ENCODE data around the gene LPO.
A peak's percentile ranks its signal among the peaks of the same experiment; 100 is the strongest.

Gene LPO

DNA sequence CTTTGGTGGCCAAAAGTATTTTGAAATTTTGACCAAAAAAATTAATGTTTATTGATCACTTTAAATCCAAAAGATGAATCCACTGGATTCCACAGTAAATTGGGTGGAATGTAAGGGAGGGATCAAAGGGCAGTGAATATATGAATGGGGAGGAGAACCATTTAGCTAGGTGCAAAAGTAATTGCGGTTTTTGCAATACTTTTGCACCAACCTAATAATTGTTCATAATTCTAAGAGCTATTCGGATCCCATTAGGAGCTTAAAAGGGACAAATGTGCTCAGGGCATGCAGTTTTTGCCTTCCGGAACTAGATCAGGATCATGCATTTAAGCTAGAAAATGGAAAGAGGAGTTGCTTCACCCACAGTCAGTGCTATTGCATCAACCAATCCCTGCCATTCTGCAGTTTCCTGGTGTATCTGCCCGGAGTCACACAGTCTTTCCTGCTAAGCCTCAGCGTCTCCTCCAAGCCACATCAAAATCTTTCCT, at the start of gene LPO:
LPO (plus strand) TSS at position 438 of the 488 bp plus-strand sequence. CDS start 4,396 bp downstream, outside the sequence.
- DNase-seq, result no peak

- peak; percentile 77 for DNase-seq
Observed at GRCh38 chr17:58189436-58190146, 48.8 kb upstream of the LPO start.

- peak; percentile 62 for DNase-seq
Observed at GRCh38 chr17:58191241-58191896, 47.0 kb upstream of the LPO start.

DNA sequence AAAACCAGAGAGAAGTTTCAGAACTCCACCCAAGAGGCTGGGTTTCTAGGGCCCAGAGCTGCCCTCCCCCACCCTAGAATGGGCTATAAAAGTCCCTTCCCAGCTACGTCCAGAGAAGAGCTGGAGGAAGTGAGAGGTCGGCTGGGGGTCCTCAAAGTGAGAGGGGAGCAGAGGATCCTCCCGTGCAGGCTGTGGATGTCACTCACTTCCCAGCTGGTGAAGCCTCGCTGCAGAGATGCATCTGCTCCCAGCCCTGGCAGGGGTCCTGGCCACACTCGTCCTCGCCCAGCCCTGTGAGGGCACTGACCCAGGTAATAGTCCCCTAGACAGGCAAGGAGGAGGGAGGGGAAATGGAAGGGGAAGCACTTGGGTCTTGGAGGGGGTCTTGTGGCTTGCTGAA, 45.8 kb upstream of the LPO start, which contains the start of gene EPX:
EPX (plus strand) TSS at position 115 of the 400 bp plus-strand sequence; CDS start at position 236, 121 bp downstream.
- DNase-seq, result no peak

GRCh38 chr17:58193641-58194255, 44.6 kb upstream of the LPO start:
- DNase-seq, result no peak

GRCh38 chr17:58195518-58196123, 42.8 kb upstream of the LPO start:
- DNase-seq, result peak; percentile 38

DNA sequence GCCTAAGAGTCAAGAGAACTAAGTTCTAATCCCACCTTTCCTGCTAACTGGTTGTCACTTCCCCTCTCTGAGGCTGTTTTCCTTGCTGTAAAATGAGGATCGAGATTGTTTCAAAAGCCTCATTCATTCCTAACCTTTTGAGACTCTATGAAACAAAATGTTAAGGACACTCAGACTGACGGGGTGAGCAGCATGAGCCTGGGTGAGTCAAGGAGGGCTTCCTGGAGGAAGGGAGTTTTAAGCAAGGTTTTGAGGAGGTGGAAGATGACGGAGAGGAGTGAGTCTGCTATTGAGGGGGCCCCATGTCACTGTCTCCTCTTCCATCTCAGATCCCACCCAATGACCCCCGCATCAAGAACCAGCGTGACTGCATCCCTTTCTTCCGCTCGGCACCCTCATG, 41.8 kb upstream of the LPO start:
- no peak for DNase-seq

DNA sequence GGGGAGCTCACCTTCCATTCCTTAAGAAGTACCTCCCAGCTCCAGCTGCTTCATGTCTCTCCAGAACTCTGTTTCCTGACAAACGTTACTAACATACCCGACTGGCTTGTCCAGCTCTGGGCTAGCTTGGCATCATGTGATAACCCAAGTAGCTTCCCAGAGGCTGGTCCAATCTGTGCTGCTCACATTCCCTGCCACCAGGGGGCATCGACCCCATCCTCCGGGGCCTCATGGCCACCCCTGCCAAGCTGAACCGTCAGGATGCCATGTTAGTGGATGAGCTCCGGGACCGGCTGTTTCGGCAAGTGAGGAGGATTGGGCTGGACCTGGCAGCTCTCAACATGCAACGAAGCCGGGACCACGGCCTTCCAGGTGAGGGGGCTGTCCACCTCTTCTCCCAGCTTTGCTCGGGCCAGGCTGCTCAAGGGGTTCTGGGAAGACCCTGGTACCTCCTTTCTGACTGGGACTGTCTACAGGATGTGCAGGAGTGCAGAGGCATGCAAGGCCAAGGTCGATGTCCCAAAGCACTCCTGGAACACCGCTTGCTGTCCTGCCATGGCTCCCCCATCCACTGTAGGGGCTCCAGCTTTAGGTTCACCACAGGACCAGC, 38.3 kb upstream of the LPO start:
- peak; percentile 77 for DNase-seq

DNA sequence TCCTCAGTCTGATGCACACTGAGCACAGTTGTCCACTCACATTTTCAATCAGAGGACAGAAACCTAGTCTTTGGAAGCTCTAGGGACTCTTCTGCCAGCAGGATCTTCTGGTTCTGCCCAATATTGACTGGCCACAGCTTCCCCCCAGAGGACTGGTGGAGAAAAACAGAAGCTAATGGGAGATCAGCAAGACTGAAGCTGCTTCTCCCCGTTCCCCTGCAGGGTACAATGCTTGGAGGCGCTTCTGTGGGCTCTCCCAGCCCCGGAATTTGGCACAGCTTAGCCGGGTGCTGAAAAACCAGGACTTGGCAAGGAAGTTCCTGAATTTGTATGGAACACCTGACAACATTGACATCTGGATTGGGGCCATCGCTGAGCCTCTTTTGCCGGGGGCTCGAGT, 35.5 kb upstream of the LPO start:
- DNase-seq, result no peak

GRCh38 chr17:58204796-58205195, 33.6 kb upstream of the LPO start:
- no peak for DNase-seq

GRCh38 chr17:58205936-58206335, 32.4 kb upstream of the LPO start:
- no peak for DNase-seq

GRCh38 chr17:58207451-58207850, 30.9 kb upstream of the LPO start:
- peak; percentile 6 for DNase-seq

GRCh38 chr17:58208344-58208743, 30.0 kb upstream of the LPO start:
- no peak for DNase-seq

DNA sequence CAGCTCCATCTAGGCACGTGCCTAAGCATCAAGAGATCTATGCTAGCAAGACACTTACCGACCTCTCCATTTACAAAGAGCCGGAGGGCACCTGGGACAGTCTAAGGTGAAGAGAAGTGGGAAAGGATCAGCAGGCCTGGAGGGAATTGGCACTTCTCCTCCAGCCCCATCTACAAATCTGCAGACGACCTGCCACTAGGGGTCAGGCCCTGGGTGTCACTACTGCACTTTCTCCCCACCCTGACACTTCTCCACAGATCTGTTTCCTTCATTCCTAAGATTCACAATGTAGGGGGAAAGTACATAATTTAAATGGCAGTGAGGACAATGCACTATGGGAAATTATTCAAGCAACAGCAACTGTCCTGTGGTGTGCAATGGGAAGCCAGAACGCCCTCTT, 27.5 kb upstream of the LPO start:
- no peak for DNase-seq

GRCh38 chr17:58215685-58216084, 22.7 kb upstream of the LPO start:
- peak; percentile 82 for DNase-seq

DNA sequence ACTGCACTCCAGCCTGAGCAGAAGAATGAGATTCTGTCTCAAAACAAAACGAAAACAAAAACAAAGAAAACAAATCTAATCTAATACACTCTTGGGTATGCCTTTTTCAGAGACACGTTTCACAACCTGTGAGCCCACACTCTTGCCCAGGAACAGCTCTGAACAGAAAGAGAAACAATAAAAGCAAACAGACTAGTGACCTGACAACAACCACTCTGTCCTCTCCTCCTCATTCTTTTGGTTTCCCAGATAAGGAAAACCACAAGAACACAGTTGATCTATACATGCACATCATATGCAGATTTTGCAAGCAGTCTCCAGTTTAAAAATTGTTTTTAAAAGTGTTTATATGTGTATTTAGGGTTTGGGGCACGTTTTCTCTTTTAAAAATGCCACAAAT, 20.6 kb upstream of the LPO start:
- DNase-seq, result peak; percentile 84

- peak; percentile 96 for DNase-seq
Observed at GRCh38 chr17:58219007-58219788, 19.2 kb upstream of the LPO start, which contains the start of gene MKS1. Gene MKS1, minus strand, starts transcription at chr17:58219255. Its CDS starts 25 bp downstream, at chr17:58219230.

GRCh38 chr17:58219789-58220183, 18.6 kb upstream of the LPO start:
- DNase-seq, result no peak

DNA sequence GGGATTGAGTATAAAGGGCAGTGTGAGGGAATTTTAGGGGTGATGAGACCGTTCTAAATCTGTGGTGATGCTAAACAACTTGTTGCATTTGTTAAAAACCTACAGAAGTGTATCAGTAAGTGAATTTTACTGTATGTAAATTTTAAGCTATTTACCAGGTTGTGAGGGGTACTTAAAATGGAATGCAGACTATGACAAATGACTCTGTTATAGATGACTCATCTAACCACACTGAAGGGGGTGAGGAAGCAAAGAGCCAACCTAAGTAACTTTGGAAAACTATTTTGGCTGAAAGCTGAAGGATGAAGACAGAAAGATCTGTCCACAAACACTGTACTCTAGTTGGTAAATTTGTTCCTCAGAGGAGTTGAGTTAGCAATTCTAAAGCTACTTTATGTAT, 14.1 kb upstream of the LPO start:
- no peak for DNase-seq

GRCh38 chr17:58227733-58228132, 10.7 kb upstream of the LPO start:
- no peak for DNase-seq

GRCh38 chr17:58228679-58229078, 9.7 kb upstream of the LPO start:
- no peak for DNase-seq

GRCh38 chr17:58229384-58229783, 9.0 kb upstream of the LPO start:
- DNase-seq, result no peak

Data from hematopoietic multipotent progenitor cell treated with erythropoietin and hydrocortisone succinate and interleukin-3 and kit ligand, for 6 days (in vitro differentiated cells).